HL-60 (cell line): Measurements from ENCODE around the gene PIK3C3.
"Not testable (repeated sequence)": the region's sequence is repeated elsewhere in the genome, so short reads cannot be mapped to it uniquely, and the experiment has no call there.

ENCODE experiments used
- DNase-seq, 2 experiments: peaks; one replicate each; pipeline ENCODE4 v3.0.0-alpha.2; 2010 to 2020; ENCODE audit warnings: low read depth in 1 of 2, low spot score in 1 of 2
- H3K27ac ChIP-seq: fragments of 250-450 bp; sonication (Bioruptor Pico); replicated peaks from 2 replicates; pipeline ENCODE4 v1.5.1; 2020; ENCODE audit warnings: mild to moderate bottlenecking, moderate library complexity
- H3K27me3 ChIP-seq: fragments of 250-450 bp; sonication (Bioruptor Pico); 2 replicates; pipeline ENCODE4 v1.5.1; 2021; ENCODE audit warnings: mild to moderate bottlenecking, moderate library complexity; ENCODE audit not compliant: insufficient read depth, poor library complexity, severe bottlenecking
- H3K4me3 ChIP-seq: replicated peaks from 2 replicates; pipeline ENCODE4 v1.5.1; 2011; ENCODE audit warnings: mild to moderate bottlenecking, control low read depth, low read length; ENCODE audit not compliant: insufficient read depth
- GABPA ChIP-seq: IDR thresholded peaks from 2 replicates; pipeline ENCODE4 v1.6.1; 2012; ENCODE audit warnings: low read depth
- POLR2AphosphoS5 ChIP-seq: IDR thresholded peaks from 2 replicates; pipeline ENCODE4 v1.6.1; 2012; ENCODE audit warnings: low read depth
- SPI1 ChIP-seq: IDR thresholded peaks from 2 replicates; pipeline ENCODE4 v1.6.1; 2012; ENCODE audit warnings: low read depth, mild to moderate bottlenecking, borderline replicate concordance
- TF ChIP-seq, protein P1 (sequence below): IDR thresholded peaks from 2 replicates; pipeline ENCODE4 v1.6.1; 2012; ENCODE audit warnings: low read depth; ENCODE audit not compliant: insufficient replicate concordance
- TF ChIP-seq, protein P2 (sequence below): IDR thresholded peaks from one replicate; pipeline ENCODE4 v1.5.1; 2011; ENCODE audit warnings: low read length, control low read depth, inconsistent platforms; ENCODE audit not compliant: insufficient read depth

PIK3C3 gene

DNA sequence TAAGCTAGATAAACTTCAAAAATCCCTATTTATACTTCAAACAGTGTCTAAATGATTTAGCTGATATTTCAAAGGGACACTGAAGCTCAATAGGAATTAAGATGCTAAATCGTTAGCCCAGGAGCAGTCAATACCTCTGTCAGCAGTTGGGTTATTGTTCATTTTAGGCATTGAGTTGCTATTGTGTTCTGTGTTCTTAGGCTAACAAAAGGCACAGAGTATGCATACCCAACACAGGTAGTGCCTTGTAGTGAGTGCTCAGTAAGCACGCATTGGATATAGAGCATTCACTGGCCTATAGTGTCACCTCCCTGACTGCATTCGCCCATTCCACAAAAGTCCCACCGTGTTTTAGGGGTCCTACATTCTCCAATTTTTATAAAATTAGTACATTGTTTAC, 152.3 kb downstream of the PIK3C3 start:
- Histone ChIP-seq H3K27ac (no peak overlapping the region), H3K27me3 (no peaks in the 10 kb centered on the region), H3K4me3 (no peak overlapping the region)
- TF ChIP-seq GABPA (no peak), POLR2AphosphoS5 (no peak), SPI1 (no peak)
- TF ChIP-seq, protein P1, sequence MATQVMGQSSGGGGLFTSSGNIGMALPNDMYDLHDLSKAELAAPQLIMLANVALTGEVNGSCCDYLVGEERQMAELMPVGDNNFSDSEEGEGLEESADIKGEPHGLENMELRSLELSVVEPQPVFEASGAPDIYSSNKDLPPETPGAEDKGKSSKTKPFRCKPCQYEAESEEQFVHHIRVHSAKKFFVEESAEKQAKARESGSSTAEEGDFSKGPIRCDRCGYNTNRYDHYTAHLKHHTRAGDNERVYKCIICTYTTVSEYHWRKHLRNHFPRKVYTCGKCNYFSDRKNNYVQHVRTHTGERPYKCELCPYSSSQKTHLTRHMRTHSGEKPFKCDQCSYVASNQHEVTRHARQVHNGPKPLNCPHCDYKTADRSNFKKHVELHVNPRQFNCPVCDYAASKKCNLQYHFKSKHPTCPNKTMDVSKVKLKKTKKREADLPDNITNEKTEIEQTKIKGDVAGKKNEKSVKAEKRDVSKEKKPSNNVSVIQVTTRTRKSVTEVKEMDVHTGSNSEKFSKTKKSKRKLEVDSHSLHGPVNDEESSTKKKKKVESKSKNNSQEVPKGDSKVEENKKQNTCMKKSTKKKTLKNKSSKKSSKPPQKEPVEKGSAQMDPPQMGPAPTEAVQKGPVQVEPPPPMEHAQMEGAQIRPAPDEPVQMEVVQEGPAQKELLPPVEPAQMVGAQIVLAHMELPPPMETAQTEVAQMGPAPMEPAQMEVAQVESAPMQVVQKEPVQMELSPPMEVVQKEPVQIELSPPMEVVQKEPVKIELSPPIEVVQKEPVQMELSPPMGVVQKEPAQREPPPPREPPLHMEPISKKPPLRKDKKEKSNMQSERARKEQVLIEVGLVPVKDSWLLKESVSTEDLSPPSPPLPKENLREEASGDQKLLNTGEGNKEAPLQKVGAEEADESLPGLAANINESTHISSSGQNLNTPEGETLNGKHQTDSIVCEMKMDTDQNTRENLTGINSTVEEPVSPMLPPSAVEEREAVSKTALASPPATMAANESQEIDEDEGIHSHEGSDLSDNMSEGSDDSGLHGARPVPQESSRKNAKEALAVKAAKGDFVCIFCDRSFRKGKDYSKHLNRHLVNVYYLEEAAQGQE: no peak
- TF ChIP-seq, protein P2, sequence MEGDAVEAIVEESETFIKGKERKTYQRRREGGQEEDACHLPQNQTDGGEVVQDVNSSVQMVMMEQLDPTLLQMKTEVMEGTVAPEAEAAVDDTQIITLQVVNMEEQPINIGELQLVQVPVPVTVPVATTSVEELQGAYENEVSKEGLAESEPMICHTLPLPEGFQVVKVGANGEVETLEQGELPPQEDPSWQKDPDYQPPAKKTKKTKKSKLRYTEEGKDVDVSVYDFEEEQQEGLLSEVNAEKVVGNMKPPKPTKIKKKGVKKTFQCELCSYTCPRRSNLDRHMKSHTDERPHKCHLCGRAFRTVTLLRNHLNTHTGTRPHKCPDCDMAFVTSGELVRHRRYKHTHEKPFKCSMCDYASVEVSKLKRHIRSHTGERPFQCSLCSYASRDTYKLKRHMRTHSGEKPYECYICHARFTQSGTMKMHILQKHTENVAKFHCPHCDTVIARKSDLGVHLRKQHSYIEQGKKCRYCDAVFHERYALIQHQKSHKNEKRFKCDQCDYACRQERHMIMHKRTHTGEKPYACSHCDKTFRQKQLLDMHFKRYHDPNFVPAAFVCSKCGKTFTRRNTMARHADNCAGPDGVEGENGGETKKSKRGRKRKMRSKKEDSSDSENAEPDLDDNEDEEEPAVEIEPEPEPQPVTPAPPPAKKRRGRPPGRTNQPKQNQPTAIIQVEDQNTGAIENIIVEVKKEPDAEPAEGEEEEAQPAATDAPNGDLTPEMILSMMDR: no peak
- no peak for DNase-seq

DNA sequence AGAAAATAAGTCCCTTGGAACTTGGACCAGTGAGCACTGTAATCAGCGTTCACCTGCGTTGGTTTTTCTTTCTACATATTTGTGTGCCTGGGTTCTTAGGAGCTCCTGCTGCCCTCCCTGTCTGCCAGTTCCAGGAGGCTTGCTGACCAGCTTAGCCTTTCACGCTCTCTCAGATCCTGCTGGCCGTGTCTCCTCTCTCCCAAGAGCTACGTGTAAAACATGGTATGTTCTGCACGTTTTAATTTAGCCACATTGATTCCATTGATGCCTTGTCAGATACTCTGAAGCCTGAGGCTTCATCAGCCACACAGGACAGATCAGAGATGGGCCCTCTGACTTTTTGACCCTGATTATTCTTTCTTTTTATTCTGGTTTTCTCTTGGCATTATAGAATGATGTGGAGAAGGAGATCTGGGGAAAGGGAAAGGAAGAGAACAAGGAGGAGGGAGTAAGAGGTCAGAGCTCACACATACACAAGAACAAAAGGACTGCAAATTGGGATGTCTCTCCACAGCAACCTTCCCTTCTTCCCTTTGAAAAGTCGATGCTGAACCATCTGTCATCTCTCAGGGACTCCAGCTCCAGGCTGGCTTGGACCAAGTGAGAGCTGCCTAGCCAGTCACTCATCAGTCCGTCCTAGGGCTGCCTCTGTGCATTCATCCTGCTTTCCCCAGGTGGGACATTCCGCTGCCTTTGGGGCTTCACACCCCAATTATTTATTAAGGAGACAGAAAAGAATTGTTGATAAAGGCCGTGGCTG, 152.8 kb downstream of the PIK3C3 start:
- no peak for DNase-seq
- Histone ChIP-seq H3K27me3 (no peaks in the 10 kb centered on the region), H3K4me3 (no peak overlapping the region), H3K27ac (no peak overlapping the region)
- TF ChIP-seq SPI1 (no peak), POLR2AphosphoS5 (no peak), GABPA (no peak)
- TF ChIP-seq, protein P2: no peak
- TF ChIP-seq, protein P1: no peak

DNA sequence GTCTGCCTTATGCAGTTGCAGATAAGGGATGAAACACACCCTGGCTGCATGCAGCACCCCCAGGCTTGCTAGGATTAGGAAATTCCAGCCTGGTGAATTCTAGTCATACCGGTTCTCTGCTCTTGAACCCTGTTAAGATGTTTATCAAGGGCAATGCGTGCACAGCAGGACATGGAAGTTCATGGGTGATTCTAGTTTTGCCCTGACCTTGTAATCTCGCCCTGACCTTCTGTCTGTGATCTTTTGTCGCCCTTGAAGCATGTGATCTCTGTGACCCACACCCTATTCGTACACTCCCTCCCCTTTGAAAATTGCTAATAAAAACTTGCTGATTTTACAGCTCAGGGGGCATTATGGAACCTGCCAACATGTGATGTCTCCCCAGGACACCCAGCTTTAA, 157.1 kb downstream of the PIK3C3 start:
- not testable (repeated sequence) for DNase-seq, H3K4me3 ChIP-seq, H3K27me3 ChIP-seq, H3K27ac ChIP-seq

DNA sequence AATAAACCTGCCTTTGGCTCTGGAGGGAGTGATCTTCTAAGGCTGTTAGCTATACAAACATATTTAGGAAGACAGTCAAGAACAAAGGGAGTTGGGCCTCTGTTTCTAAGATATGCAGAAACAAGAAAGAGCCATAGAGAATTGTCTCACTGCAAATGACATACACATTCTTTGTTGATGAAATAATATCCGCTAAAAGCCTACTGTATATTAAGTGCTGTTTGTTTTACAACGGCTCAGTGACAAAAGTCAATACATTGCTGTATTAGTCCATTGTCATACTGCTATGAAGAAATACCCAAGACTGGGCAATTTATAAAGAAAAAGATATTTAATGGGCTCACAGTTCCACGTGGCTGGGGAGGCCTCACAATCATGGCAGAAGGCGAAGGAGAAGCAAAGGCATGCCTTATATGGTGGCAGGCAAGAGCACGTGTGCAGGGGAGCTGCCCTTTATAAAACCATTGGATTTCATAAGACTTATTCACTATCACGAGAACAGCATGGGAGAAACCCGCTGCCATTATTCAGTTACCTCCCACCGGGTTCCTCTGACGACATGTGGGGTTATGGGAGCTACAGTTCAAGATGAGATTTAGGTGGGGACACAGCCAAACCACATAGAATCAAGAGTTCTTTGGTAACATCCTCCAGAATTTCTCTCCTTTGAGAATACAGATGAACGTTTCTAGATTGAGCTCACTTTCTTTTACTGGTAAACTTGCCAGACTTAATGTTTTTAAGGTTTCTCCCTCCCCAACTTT, 157.8 kb downstream of the PIK3C3 start:
- Histone ChIP-seq H3K27me3 (no peaks in the 10 kb centered on the region), H3K27ac (peak overlapping the region; percentile 73), H3K4me3 (no peak overlapping the region)
- TF ChIP-seq GABPA (no peak), SPI1 (no peak), POLR2AphosphoS5 (no peak)
- TF ChIP-seq, protein P2: no peak
- TF ChIP-seq, protein P1: no peak
- peak; percentile 44 to 69 for DNase-seq
